ENCODE measurements around the gene PRDM5. TPM values are rescaled to one million over a fixed set of nuclear protein-coding genes. Genes with fewer than 3 reads are reported as not detected.

Gene PRDM5
- total RNA-seq, 5 donors from 2014 or later (not counting 1 experiment from before 2014, with no cell fraction given) = 0.47 to 1.4 (median 0.86) TPM; not detected in 1

DNA sequence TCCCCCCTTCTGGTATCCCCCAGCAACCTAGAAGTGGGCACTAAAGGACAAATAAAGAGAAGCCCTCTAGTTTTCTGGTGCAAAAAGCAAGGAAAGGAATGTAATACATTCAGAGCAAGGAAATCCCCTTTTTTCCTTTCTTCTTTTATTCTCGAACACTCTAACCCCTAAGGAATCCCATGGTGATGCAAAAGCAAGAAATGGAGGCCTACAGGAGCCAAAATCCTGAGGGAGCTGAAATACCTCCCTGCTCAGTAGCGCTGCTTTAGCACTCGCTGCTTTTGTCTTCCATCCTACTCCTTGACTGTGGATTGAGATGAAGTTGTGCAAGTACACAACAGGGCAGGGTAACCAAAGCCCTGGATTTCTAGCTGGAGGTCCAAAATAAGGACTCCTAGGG, 251.0 kb downstream of the PRDM5 start:
- H3K9me3 ChIP-seq = peaks cover 2% of the 10 kb centered on the region
- no peaks in the 10 kb centered on the region for H3K27me3 ChIP-seq (replicated peaks in 1 of 2; ENCODE audit: control insufficient read depth in 2 of 2, extremely low read depth in 1 of 2, insufficient read depth in 2 of 2, low read length in 1 of 2)
- Mint-ChIP-seq H3K27ac (no peak overlapping the region), H3K4me3 (no peak overlapping the region), H3K36me3 (no peaks in the 10 kb centered on the region), H3K4me1 (no peaks in the 10 kb centered on the region), H3K27me3 (peaks cover 13 to 19% of the 10 kb centered on the region in 2 donors), H3K9me3 (peaks cover 5 to 21% (median 6%) of the 10 kb centered on the region in 3 donors)
- no peaks in the 10 kb centered on the region for H3K36me3 ChIP-seq (ENCODE audit: control insufficient read depth in 2 of 2, extremely low read depth in 1 of 2, insufficient read depth in 1 of 2, low read length in 1 of 2)
- no peak for ATAC-seq (replicated peaks in 1 of 4)
- WGBS (ENCODE audit: insufficient coverage) = no CpG with 5 or more reads among the region's 3 CpGs
- ChIA-PET POLR2A (no interaction called here), CTCF (no interaction called here)
- no peak for DNase-seq
- H3K27ac ChIP-seq (ENCODE audit: low read length) = no peak overlapping the region
- no peaks in the 10 kb centered on the region for H3K4me1 ChIP-seq (ENCODE audit: control insufficient read depth in 1 of 2, extremely low read depth in 1 of 2, insufficient read depth in 2 of 2, low read length in 2 of 2)
- H3K4me3 ChIP-seq (ENCODE audit: control insufficient read depth in 1 of 2, extremely low read depth in 1 of 2, low read length in 1 of 2) = no peak overlapping the region

DNA sequence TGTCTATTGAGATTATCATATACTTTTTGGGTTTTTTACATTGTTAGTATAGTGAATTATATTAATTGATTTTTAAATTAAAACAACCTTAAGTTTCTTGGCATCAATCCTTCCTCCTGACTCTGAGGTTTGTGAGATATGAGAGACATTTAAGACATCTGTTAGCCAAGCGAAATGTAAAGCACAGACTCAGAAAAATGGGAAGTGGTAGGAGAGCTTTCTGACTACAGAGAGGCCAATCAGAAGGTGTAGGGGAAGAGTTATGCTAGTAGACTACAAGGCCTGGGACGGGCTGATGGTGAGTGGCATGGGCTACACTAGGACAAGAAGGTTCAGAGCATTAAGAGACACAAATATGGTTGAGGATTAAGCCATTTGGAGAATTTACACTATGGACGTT, 255.4 kb downstream of the PRDM5 start:
- ATAC-seq (replicated peaks in 1 of 4) = no peak

DNA sequence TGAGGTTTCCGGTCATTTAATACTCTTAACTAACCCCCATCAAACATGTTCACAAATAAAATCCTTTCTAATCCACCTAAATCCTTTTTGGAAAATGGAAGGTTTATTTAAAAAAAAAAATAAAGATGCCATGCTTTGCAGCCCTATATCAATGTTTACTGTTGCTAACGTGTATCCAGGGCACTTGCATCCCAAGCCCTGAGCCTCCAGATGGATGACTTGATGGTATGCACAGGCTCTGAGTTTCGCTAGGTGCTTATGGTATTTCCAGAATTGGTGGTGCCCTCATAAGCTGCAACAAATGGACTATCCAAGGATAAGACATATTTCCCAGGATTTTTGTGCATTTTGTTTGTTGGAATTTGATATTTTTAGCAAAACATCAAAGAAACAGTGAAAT, 257.7 kb downstream of the PRDM5 start:
- no peak overlapping the region for H3K4me3 Mint-ChIP-seq
- POLR2A ChIA-PET = no interaction called here
- DNase-seq = no peak
- H3K9me3 ChIP-seq = no peaks in the 10 kb centered on the region
- no peaks in the 10 kb centered on the region for H3K4me1 Mint-ChIP-seq
- H3K36me3 Mint-ChIP-seq = no peaks in the 10 kb centered on the region
- H3K27ac Mint-ChIP-seq = no peak overlapping the region
- no peaks in the 10 kb centered on the region for H3K9me3 Mint-ChIP-seq
- no peak overlapping the region for H3K4me3 ChIP-seq (ENCODE audit: control insufficient read depth in 1 of 2, extremely low read depth in 1 of 2, low read length in 1 of 2)
- CTCF ChIA-PET = interaction anchor here in 1 of 2 donors (0.5 to 0.6 kb wide), 2 partner anchors 13 to 644 kb away, joined by 3 read pairs; no protein-coding TSS in a partner anchor
- H3K4me1 ChIP-seq (ENCODE audit: control insufficient read depth in 1 of 2, extremely low read depth in 1 of 2, insufficient read depth in 2 of 2, low read length in 2 of 2) = no peaks in the 10 kb centered on the region
- 20% methylated on average over 1 of the region's 3 CpGs for WGBS (ENCODE audit: insufficient coverage)
- peaks cover 0 to 4% of the 10 kb centered on the region in 2 donors for H3K27me3 Mint-ChIP-seq
- ATAC-seq (replicated peaks in 1 of 4) = no peak
- H3K27me3 ChIP-seq (replicated peaks in 1 of 2; ENCODE audit: control insufficient read depth in 2 of 2, extremely low read depth in 1 of 2, insufficient read depth in 2 of 2, low read length in 1 of 2) = no peaks in the 10 kb centered on the region
- no peaks in the 10 kb centered on the region for H3K36me3 ChIP-seq (ENCODE audit: control insufficient read depth in 2 of 2, extremely low read depth in 1 of 2, insufficient read depth in 1 of 2, low read length in 1 of 2)
- H3K27ac ChIP-seq (ENCODE audit: low read length) = no peak overlapping the region

More for the DNA sequence above, 255.4 kb downstream of the PRDM5 start:
- no peak overlapping the region for H3K27ac Mint-ChIP-seq
- no peaks in the 10 kb centered on the region for H3K36me3 Mint-ChIP-seq
- peaks cover 3 to 6% (median 4%) of the 10 kb centered on the region in 3 donors for H3K9me3 Mint-ChIP-seq
- Histone ChIP-seq H3K4me3 (ENCODE audit: control insufficient read depth in 1 of 2, extremely low read depth in 1 of 2, low read length in 1 of 2) (no peak overlapping the region), H3K36me3 (ENCODE audit: control insufficient read depth in 2 of 2, extremely low read depth in 1 of 2, insufficient read depth in 1 of 2, low read length in 1 of 2) (no peaks in the 10 kb centered on the region), H3K9me3 (peaks cover 2% of the 10 kb centered on the region), H3K4me1 (ENCODE audit: control insufficient read depth in 1 of 2, extremely low read depth in 1 of 2, insufficient read depth in 2 of 2, low read length in 2 of 2) (no peaks in the 10 kb centered on the region), H3K27me3 (replicated peaks in 1 of 2; ENCODE audit: control insufficient read depth in 2 of 2, extremely low read depth in 1 of 2, insufficient read depth in 2 of 2, low read length in 1 of 2) (no peaks in the 10 kb centered on the region), H3K27ac (ENCODE audit: low read length) (no peak overlapping the region)
- no peak overlapping the region for H3K4me3 Mint-ChIP-seq
- ChIA-PET CTCF (no interaction called here), POLR2A (no interaction called here)
- H3K4me1 Mint-ChIP-seq = no peaks in the 10 kb centered on the region
- H3K27me3 Mint-ChIP-seq = peaks cover 5 to 7% of the 10 kb centered on the region in 2 donors
- 53% methylated on average over 3 of the region's 3 CpGs for WGBS (ENCODE audit: insufficient coverage)
- DNase-seq = no peak

DNA sequence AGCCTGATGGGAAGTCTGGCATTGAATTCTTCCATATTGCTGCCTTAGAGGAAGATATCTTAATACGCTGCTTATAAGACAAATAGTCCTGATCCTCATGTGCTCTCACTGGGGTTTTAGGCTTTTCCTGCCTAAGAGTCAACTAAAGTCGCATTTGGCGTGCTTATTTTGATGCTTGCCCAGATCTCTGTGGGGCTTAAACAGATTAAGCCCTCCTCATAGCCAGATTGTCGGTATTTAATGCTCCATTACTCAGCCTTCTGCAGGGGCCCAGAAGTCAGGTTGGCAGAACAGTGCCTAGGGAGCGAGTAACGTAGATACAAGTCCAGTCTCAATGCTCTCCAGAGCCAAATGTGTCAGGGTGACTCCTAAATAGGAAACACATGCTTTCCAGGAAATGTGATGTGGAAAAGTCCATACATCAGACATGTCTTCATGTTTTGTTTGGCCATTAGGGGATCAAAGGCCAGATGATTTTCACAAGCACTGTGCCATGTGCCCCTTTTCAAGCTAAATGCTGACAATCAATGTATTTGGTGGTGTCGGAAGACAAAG, 262.8 kb downstream of the PRDM5 start:
- no peak overlapping the region for H3K4me3 ChIP-seq (ENCODE audit: control insufficient read depth in 1 of 2, extremely low read depth in 1 of 2, low read length in 1 of 2)
- no peak for ATAC-seq (replicated peaks in 1 of 4)
- H3K36me3 Mint-ChIP-seq = no peaks in the 10 kb centered on the region
- peaks cover 6 to 15% of the 10 kb centered on the region in 2 donors for H3K27me3 Mint-ChIP-seq
- ChIA-PET POLR2A (no interaction called here), CTCF (no interaction called here)
- no peak overlapping the region for H3K27ac Mint-ChIP-seq
- H3K36me3 ChIP-seq (ENCODE audit: control insufficient read depth in 2 of 2, extremely low read depth in 1 of 2, insufficient read depth in 1 of 2, low read length in 1 of 2) = no peaks in the 10 kb centered on the region
- H3K4me1 Mint-ChIP-seq = peaks cover 2 to 7% (median 6%) of the 10 kb centered on the region in 3 donors
- H3K27me3 ChIP-seq (replicated peaks in 1 of 2; ENCODE audit: control insufficient read depth in 2 of 2, extremely low read depth in 1 of 2, insufficient read depth in 2 of 2, low read length in 1 of 2) = no peaks in the 10 kb centered on the region
- H3K27ac ChIP-seq (ENCODE audit: low read length) = no peak overlapping the region
- H3K9me3 Mint-ChIP-seq = no peaks in the 10 kb centered on the region
- H3K4me1 ChIP-seq (ENCODE audit: control insufficient read depth in 1 of 2, extremely low read depth in 1 of 2, insufficient read depth in 2 of 2, low read length in 2 of 2) = no peaks in the 10 kb centered on the region
- H3K4me3 Mint-ChIP-seq = no peak overlapping the region
- H3K9me3 ChIP-seq = no peaks in the 10 kb centered on the region
- 94% methylated on average over 6 of the region's 7 CpGs for WGBS (ENCODE audit: insufficient coverage)
- no peak for DNase-seq

DNA sequence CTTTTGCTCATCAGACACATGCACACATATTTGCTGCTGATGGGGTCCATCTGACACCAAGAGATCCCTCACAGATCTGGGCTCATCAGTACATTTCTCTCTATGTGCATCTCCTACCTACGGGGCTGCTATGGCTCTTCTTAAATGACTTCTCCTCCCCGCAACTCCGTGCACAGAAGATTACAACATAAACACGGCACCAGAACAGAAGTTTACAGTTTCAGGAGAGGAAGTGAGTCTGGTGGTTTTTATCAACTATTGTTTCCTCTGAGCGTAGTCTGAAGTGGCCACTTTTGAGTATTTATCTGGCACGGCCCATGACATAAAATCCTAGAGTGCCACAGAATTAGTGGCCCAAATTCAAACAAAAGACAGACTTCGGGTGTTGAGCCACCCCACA, 263.8 kb downstream of the PRDM5 start:
- Mint-ChIP-seq H3K27me3 (peaks cover 6 to 18% of the 10 kb centered on the region in 2 donors), H3K4me1 (peaks cover 2 to 7% (median 6%) of the 10 kb centered on the region in 3 donors), H3K4me3 (no peak overlapping the region), H3K36me3 (no peaks in the 10 kb centered on the region), H3K9me3 (no peaks in the 10 kb centered on the region), H3K27ac (no peak overlapping the region)
- DNase-seq (no peak), ATAC-seq (replicated peaks in 1 of 4) (no peak)
- ChIA-PET CTCF (no interaction called here), POLR2A (no interaction called here)
- 8% methylated on average over 2 of the region's 7 CpGs for WGBS (ENCODE audit: insufficient coverage)
- no peaks in the 10 kb centered on the region for H3K27me3 ChIP-seq (replicated peaks in 1 of 2; ENCODE audit: control insufficient read depth in 2 of 2, extremely low read depth in 1 of 2, insufficient read depth in 2 of 2, low read length in 1 of 2)
- no peaks in the 10 kb centered on the region for H3K4me1 ChIP-seq (ENCODE audit: control insufficient read depth in 1 of 2, extremely low read depth in 1 of 2, insufficient read depth in 2 of 2, low read length in 2 of 2)
- H3K27ac ChIP-seq (ENCODE audit: low read length) = no peak overlapping the region
- H3K9me3 ChIP-seq = no peaks in the 10 kb centered on the region
- no peak overlapping the region for H3K4me3 ChIP-seq (ENCODE audit: control insufficient read depth in 1 of 2, extremely low read depth in 1 of 2, low read length in 1 of 2)
- H3K36me3 ChIP-seq (ENCODE audit: control insufficient read depth in 2 of 2, extremely low read depth in 1 of 2, insufficient read depth in 1 of 2, low read length in 1 of 2) = no peaks in the 10 kb centered on the region

DNA sequence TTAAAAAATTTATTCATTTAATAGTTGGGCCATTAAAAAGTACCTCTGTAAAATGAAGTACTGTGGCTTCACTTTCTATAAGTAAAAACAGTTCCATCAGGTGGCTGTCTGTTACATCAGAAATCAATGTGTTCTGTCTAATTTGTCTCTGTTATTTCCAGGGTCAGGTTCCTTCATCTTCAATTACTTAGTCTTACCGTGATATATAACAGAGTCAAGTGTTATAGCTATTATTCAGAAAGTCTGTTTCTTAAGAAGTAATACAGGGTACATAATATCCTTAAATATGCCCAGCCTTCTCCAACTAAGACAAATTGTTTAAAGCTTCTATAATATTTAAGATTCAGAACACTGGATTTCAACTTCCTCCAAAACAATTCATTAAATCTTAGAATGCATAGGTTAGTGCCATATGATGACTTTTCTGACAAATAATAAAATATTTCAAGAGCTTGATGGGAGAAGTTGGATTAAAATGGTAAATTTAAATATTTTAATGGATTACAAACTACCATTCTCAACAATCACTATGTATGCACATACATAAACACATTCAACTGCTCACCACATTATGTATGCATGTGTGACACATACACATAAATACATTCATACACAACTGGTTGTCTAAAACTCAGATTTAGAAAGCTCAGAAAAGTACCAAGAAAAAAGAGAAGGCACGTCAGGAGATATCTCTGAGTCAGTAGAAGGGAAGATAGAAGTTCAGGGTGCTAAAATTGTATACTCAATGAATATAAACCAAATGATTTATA, 268.5 kb downstream of the PRDM5 start:
- no peak overlapping the region for H3K4me3 Mint-ChIP-seq
- H3K9me3 ChIP-seq = no peaks in the 10 kb centered on the region
- no peaks in the 10 kb centered on the region for H3K36me3 ChIP-seq (ENCODE audit: control insufficient read depth in 2 of 2, extremely low read depth in 1 of 2, insufficient read depth in 1 of 2, low read length in 1 of 2)
- ATAC-seq (replicated peaks in 1 of 4) (no peak), DNase-seq (no peak)
- no CpG with 5 or more reads among the region's 2 CpGs for WGBS (ENCODE audit: insufficient coverage)
- no peaks in the 10 kb centered on the region for H3K9me3 Mint-ChIP-seq
- CTCF ChIA-PET = no interaction called here
- H3K36me3 Mint-ChIP-seq = no peaks in the 10 kb centered on the region
- no peak overlapping the region for H3K27ac Mint-ChIP-seq
- H3K27me3 Mint-ChIP-seq = peaks cover 13 to 25% of the 10 kb centered on the region in 2 donors
- POLR2A ChIA-PET = no interaction called here
- no peaks in the 10 kb centered on the region for H3K27me3 ChIP-seq (replicated peaks in 1 of 2; ENCODE audit: control insufficient read depth in 2 of 2, extremely low read depth in 1 of 2, insufficient read depth in 2 of 2, low read length in 1 of 2)
- peaks cover 2 to 6% (median 5%) of the 10 kb centered on the region in 3 donors for H3K4me1 Mint-ChIP-seq
- H3K4me1 ChIP-seq (ENCODE audit: control insufficient read depth in 1 of 2, extremely low read depth in 1 of 2, insufficient read depth in 2 of 2, low read length in 2 of 2) = no peaks in the 10 kb centered on the region
- no peak overlapping the region for H3K4me3 ChIP-seq (ENCODE audit: control insufficient read depth in 1 of 2, extremely low read depth in 1 of 2, low read length in 1 of 2)
- no peak overlapping the region for H3K27ac ChIP-seq (ENCODE audit: low read length)

Measured in T-cell (primary cell).